Neutrophil (primary cell): ENCODE results near the gene SLC9A7.

Experiments
- H3K27ac ChIP-seq: fragments of 200-600 bp; sonication (generic); 2 replicates; pipeline ENCODE4 v1.5.1; 2016; ENCODE audit warnings: mild to moderate bottlenecking, moderate library complexity
- H3K27me3 ChIP-seq: fragments of 200-600 bp; sonication (generic); 2 replicates; pipeline ENCODE4 v1.6.0; 2016; ENCODE audit warnings: mild to moderate bottlenecking
- H3K36me3 ChIP-seq: fragments of 200-600 bp; sonication (generic); 2 replicates; pipeline ENCODE4 v1.5.1; 2017
- H3K4me1 ChIP-seq, 2 experiments: fragments of 200-600 bp in 1 of 2; sonication (generic) in 1 of 2; 1 replicate in 1 of 2; 2 replicates in 1 of 2; pipeline versions ENCODE4 v1.5.1 to v1.6.1; 2013 to 2016; ENCODE audit warnings: low read depth in 1 of 2, low read length in 1 of 2, mild to moderate bottlenecking in 1 of 2, moderate library complexity in 1 of 2; ENCODE audit not compliant: control insufficient read depth in 1 of 2, insufficient read depth in 1 of 2
- H3K4me3 ChIP-seq, 2 experiments: fragments of 200-600 bp in 1 of 2; sonication (generic) in 1 of 2; 1 replicate in 1 of 2; 2 replicates in 1 of 2; pipeline ENCODE4 v1.5.1; 2013 to 2016; ENCODE audit warnings: low read depth in 1 of 2, low read length in 1 of 2, mild to moderate bottlenecking in 1 of 2, moderate library complexity in 1 of 2
- H3K9me3 ChIP-seq: fragments of 200-600 bp; sonication (generic); 2 replicates; pipeline ENCODE4 v1.5.1; 2016
- TF ChIP-seq, protein P1 (sequence below): fragments of 200-600 bp; sonication (generic); IDR thresholded peaks from 2 replicates; pipeline ENCODE4 v1.5.1; 2016; ENCODE audit warnings: antibody characterized with exemption

SLC9A7 gene

DNA sequence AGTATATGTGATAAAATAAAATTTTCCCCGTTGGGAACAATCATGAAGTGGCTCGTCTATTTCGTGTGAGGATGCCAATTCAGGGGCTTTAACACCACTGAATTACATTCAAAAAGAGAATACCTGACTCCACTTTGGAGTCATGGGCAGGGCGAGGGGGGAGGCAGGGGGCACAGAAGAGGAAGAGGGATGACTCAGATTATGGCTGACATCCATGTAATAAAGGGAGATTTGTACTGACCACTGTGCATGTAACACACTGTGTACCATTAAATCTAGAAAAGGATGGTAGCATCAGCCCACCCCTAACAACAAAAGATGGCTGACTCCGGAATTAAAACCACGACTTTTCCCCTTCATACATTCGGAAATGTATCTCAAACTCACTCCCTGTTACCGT is 1.3 kb downstream of the SLC9A7 start:
- Histone ChIP-seq H3K4me3 (no peak overlapping the region), H3K27ac (no peak overlapping the region), H3K9me3 (no peaks in the 10 kb centered on the region)

DNA sequence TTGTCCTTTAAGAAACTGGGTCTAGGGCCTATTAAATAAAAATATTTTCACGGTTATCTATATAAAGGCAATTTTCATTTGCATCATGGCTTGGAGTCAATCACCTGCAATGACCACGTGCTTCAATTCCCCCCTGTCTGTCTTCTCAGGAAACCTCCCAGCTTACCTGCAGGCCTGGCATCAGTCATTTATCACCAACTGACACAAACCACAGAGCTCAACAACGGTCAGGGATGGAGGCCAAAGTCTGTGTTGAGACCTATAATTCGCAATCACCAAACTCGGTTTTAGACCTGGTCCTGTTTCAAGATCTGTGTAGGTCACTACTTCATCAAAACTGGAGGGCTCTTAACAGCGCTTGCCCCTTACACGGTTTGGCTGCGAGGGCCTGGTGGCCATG is 1.9 kb downstream of the SLC9A7 start:
- peaks cover 17% of the 10 kb centered on the region for H3K27me3 ChIP-seq
- peaks cover 11 to 13% of the 10 kb centered on the region in 2 experiments for H3K4me1 ChIP-seq
- no peak overlapping the region for H3K27ac ChIP-seq
- H3K4me3 ChIP-seq = no peak overlapping the region
- TF ChIP-seq, protein P1, sequence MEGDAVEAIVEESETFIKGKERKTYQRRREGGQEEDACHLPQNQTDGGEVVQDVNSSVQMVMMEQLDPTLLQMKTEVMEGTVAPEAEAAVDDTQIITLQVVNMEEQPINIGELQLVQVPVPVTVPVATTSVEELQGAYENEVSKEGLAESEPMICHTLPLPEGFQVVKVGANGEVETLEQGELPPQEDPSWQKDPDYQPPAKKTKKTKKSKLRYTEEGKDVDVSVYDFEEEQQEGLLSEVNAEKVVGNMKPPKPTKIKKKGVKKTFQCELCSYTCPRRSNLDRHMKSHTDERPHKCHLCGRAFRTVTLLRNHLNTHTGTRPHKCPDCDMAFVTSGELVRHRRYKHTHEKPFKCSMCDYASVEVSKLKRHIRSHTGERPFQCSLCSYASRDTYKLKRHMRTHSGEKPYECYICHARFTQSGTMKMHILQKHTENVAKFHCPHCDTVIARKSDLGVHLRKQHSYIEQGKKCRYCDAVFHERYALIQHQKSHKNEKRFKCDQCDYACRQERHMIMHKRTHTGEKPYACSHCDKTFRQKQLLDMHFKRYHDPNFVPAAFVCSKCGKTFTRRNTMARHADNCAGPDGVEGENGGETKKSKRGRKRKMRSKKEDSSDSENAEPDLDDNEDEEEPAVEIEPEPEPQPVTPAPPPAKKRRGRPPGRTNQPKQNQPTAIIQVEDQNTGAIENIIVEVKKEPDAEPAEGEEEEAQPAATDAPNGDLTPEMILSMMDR = no peak
- no peaks in the 10 kb centered on the region for H3K36me3 ChIP-seq
- no peaks in the 10 kb centered on the region for H3K9me3 ChIP-seq

More for the DNA sequence above, 1.3 kb downstream of the SLC9A7 start:
- TF ChIP-seq, protein P1 = no peak
- H3K36me3 ChIP-seq = no peaks in the 10 kb centered on the region
- H3K27me3 ChIP-seq = peaks cover 17% of the 10 kb centered on the region
- H3K4me1 ChIP-seq = peaks cover 11 to 13% of the 10 kb centered on the region in 2 experiments

DNA sequence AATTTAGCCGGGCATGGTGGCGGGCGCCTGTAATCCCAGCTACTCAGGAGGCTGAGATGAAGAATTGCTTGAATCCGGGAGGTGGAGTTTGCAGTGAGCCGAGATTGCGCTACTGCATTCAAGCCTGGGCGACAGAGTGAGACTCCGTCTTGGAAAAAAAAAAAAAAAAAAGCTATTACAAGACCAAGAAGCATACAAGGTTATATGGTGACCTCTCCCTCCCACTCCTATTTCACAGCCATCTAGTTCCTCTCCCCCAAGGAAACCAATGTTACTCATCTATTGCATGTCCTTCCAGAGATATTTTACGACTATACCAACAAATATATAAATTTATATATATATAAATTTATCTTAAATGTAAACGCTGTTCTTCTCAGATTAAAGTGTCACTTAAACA is 3.2 kb downstream of the SLC9A7 start:
- peaks cover 11 to 13% of the 10 kb centered on the region in 2 experiments for H3K4me1 ChIP-seq
- no peak overlapping the region for H3K4me3 ChIP-seq
- peaks cover 17% of the 10 kb centered on the region for H3K27me3 ChIP-seq
- H3K36me3 ChIP-seq = no peaks in the 10 kb centered on the region
- H3K27ac ChIP-seq = no peak overlapping the region
- TF ChIP-seq, protein P1 = no peak
- H3K9me3 ChIP-seq = no peaks in the 10 kb centered on the region

DNA sequence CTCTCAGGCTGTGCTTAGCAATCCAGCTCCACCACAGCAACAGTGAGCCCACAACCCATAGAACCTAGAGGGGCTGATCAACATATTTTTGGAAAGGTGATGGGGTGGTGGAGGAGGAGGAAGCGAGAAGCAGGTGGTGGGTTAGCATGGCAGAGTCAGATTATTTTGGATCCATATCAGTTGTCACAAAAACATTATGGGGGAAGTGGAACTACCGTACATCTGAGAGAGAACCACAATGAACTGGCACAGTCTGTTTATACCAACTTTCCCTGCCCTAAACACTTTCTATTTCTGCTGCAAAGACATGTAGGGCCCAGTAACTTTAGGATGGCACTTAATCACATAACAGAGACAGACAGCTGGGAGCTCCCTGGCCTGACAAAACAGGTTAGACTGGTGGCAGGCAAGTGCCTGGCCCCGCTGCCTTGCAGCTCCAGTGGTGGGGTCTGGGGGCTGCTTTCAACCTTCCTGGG is 4.3 kb downstream of the SLC9A7 start:
- Histone ChIP-seq H3K36me3 (no peaks in the 10 kb centered on the region), H3K27ac (no peak overlapping the region), H3K4me3 (no peak overlapping the region), H3K27me3 (peaks cover 12% of the 10 kb centered on the region), H3K9me3 (no peaks in the 10 kb centered on the region), H3K4me1 (peaks cover 10 to 13% of the 10 kb centered on the region in 2 experiments)
- TF ChIP-seq, protein P1 = no peak

DNA sequence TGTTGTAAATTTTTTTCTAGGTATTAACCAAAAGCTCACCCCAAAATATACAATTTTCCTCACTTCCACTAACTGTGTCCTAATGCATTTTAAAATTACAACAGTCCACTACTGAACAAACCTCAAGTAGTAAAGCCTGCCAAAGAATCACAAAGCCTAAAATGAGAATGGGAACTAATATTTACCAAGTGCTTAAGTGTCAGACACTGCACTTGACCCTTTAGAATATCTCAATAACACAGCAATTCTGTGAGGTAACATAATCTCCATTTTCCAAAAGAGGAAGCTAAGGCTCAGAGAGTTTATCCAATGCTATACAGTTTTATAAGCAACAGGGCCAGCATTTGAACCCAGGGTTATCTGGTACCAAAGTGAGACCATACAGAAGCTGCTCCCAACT is 4.9 kb downstream of the SLC9A7 start:
- H3K27ac ChIP-seq = no peak overlapping the region

More for the DNA sequence above, 4.9 kb downstream of the SLC9A7 start:
- Histone ChIP-seq H3K9me3 (no peaks in the 10 kb centered on the region), H3K4me3 (no peak overlapping the region), H3K27me3 (peaks cover 9% of the 10 kb centered on the region), H3K4me1 (peaks cover 7 to 9% of the 10 kb centered on the region in 2 experiments), H3K36me3 (no peaks in the 10 kb centered on the region)
- TF ChIP-seq, protein P1 = no peak
